ENCODE results near the gene BCKDHB.

DNA sequence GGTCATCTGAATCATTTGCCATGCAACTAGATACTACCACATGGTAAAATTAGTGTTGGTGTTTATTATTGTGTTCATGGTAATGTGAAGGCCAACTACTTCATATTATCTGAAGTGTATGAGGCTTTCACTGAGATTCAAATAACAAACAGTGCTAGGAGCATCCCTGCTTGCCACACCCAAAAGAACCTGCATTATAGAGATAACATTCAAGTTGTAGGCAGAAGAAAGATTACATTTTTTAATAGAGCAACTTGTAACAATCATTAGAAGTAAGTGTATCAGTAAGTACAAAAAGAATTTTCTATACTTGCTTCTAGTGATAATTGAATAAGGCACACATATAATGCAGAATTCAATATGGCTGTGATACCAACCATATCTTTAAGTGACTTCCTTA is 49.8 kb downstream of the BCKDHB start:
- TF ChIP-seq POLR2AphosphoS5 (IDR thresholded peaks at IDR 0.05) (no peak), POLR2A (IDR thresholded peaks at IDR 0.05) (no peak)
- TF ChIP-seq, protein P1, sequence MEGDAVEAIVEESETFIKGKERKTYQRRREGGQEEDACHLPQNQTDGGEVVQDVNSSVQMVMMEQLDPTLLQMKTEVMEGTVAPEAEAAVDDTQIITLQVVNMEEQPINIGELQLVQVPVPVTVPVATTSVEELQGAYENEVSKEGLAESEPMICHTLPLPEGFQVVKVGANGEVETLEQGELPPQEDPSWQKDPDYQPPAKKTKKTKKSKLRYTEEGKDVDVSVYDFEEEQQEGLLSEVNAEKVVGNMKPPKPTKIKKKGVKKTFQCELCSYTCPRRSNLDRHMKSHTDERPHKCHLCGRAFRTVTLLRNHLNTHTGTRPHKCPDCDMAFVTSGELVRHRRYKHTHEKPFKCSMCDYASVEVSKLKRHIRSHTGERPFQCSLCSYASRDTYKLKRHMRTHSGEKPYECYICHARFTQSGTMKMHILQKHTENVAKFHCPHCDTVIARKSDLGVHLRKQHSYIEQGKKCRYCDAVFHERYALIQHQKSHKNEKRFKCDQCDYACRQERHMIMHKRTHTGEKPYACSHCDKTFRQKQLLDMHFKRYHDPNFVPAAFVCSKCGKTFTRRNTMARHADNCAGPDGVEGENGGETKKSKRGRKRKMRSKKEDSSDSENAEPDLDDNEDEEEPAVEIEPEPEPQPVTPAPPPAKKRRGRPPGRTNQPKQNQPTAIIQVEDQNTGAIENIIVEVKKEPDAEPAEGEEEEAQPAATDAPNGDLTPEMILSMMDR (IDR thresholded peaks at IDR 0.05): no peak
